AG09319 (cell line): Measurements from ENCODE around the gene EN1.
A peak's percentile ranks its signal among the peaks of the same experiment; 100 is the strongest.

ENCODE experiments used
- DNase-seq: peaks from one replicate; pipeline ENCODE4 v3.0.0-alpha.2; 2010; ENCODE audit warnings: low read depth; ENCODE audit errors: extremely low read depth
- TF ChIP-seq, protein P1 (sequence below): IDR thresholded peaks from 2 replicates; pipeline ENCODE4 v1.5.1; 2011; ENCODE audit warnings: low read depth, mild to moderate bottlenecking, inconsistent platforms, low read length, moderate library complexity

Gene EN1

DNA sequence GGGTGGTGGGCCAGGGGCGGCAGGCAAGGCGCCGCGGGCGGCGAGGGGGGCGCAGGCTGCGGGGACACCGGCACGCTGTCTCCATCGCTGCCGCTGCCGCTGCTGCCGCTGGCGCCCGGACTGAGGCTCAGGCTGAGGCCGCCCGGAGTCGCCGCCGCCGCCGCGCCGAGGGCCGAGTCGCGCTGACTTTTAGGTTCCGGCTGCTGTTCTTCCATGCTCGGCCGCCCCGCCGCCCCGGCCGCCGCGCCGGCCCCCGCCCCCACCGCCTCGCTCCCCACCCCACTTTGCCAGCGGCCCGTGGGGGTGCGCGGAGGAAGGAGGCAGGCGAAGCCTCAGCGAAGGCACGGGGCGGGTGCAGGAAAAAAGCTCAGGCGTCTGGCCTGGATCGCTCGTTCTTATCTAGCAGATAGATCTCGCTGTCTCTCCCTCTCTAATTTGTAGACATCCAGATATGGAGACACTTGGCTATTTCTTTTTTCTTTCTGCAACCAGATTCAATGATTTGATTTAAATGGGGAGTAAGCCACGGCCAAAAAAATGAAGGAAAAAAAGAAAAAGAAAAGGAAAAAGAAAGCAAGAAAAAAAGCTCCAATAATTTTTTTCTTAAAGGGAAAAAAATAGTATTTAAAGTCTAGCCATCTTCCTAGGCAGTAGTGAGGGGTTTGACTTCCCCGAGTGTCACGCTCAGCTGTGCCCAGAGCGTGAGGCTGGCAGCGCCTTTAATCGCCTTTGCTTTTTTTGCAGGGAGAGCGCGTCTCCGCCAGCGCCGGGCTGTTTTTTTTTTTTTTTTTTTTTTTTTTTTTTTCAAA lies at the start of gene EN1:
Gene EN1, minus strand, starts transcription at position 696 of the 809 bp plus-strand sequence. Its CDS starts 481 bp downstream, at position 215.
- TF ChIP-seq, protein P1, sequence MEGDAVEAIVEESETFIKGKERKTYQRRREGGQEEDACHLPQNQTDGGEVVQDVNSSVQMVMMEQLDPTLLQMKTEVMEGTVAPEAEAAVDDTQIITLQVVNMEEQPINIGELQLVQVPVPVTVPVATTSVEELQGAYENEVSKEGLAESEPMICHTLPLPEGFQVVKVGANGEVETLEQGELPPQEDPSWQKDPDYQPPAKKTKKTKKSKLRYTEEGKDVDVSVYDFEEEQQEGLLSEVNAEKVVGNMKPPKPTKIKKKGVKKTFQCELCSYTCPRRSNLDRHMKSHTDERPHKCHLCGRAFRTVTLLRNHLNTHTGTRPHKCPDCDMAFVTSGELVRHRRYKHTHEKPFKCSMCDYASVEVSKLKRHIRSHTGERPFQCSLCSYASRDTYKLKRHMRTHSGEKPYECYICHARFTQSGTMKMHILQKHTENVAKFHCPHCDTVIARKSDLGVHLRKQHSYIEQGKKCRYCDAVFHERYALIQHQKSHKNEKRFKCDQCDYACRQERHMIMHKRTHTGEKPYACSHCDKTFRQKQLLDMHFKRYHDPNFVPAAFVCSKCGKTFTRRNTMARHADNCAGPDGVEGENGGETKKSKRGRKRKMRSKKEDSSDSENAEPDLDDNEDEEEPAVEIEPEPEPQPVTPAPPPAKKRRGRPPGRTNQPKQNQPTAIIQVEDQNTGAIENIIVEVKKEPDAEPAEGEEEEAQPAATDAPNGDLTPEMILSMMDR, result no peak
- no peak for DNase-seq

DNA sequence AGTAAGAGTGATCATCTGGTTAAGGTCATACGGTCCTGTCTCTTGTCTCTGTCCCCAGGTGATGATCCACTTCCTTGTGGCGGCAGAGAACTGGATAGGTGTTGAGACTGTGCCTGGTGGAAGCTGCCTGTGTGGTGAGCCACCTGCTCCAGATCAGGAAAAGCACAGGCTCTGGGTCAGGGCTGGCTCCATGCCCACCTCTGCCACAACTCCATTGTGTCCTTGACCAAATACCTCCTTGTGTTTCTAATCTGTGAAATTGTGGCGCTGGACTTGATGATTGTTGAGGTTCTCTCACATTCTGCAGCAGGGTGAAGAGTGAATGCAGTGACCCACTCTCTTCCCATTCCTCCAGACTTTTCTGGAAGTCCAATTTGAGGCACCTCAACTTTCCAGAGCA lies 45.7 kb upstream of the EN1 start:
- TF ChIP-seq, protein P1, result no peak
- no peak for DNase-seq

DNA sequence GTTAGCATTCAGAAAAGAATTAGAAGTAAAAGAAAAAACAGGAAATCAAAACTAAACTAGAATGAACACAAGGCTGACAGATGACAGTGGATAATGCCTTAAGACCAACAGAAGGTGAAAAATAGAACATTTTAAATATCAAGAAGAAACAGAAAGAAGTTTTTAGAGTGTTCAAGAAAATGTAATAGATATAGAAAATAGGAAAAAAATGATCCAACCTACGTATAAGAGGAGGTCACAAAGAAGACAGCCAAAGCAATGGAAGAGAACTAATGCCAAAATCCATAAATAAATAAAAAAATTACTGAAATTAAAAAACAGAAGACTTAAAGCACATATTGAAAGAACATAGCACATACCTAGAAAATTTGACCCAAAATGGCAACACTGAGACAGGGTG lies 42.5 kb upstream of the EN1 start:
- no peak for DNase-seq
- TF ChIP-seq, protein P1, result no peak

DNA sequence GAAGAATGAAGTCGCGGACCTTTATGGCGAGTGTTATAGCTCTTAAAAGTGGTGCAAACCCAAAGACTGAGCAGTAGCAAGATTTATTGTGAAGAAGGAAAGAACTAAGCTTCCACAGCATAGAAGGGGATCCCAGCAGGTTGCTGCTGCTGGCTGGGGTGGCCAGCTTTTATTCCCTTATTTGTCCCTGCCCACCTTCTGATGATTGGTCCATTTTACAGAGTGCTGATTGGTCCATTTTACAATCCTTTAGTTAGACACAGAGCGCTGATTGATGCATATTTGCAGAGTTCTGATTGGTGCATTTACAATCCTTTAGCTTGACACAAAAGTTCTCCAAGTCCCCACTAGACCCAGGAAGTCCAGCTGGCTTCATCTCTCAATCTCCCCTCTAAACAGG lies 36.3 kb upstream of the EN1 start:
- TF ChIP-seq, protein P1, result no peak

DNA sequence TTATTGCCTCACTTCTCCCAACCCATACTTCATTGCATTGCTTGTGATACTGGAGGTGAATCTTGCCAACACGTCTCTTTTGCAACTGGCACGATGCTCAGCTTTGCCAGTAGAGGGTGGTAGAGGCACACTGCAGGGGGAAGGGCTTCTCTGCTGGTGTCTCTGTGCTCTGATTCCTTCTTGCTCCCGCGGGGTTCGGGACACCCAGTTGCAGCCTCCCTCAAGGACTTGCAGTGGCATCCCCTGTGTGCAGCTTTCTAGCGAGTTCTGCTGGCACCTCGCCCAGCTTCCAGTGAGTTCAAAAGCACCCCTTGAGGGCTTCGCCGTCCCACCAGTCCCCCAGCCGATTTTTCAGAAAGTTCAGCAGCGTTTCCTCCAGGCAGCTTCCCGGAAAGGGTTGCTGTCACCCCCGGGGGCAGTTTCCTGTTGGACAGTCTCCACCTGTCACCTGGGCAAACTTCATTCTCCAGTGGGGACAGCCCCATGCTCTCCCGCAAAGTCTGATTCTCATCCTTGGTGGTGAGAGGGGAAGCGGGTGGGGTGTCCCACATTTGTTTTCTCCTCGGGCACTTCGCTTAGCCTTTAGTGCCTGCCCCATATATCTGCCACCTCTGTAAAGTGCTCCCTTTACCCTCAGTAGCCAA lies 35.4 kb upstream of the EN1 start:
- DNase-seq, result peak; percentile 10
- TF ChIP-seq, protein P1, result peak; percentile 95

More for the DNA sequence above, 36.3 kb upstream of the EN1 start:
- DNase-seq, result no peak

DNA sequence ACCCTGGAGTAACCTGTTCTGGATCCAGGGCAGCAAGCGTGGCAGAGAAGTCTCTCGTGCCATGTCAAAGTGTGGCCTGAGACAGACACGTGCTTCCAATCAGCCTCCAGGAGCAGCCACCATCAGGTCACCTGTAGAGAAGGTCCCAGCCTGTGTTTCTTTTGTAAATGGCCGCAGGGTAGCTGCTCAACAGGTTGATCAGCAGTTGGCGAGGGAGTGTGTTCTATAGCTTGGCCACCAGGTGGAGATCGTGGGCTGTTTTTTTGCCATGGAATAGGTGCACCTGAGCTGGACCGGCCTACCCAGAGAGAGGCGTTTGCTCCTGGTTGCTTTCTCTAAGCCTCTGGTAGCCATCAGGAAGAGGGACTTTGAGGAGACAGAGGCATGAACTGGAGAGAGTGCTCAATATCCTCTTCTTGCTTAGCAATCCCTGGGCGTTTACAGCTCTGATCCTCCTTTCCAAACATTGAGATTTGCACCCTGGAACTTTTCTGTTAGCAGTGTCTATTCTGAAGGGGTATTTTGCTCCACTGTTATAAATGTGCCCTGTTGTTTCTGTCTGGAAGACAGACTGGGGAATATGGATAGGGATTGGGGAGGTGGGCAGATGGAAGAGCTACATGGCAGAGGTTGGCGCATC lies 34.2 kb upstream of the EN1 start:
- no peak for DNase-seq
- TF ChIP-seq, protein P1, result peak; percentile 81

DNA sequence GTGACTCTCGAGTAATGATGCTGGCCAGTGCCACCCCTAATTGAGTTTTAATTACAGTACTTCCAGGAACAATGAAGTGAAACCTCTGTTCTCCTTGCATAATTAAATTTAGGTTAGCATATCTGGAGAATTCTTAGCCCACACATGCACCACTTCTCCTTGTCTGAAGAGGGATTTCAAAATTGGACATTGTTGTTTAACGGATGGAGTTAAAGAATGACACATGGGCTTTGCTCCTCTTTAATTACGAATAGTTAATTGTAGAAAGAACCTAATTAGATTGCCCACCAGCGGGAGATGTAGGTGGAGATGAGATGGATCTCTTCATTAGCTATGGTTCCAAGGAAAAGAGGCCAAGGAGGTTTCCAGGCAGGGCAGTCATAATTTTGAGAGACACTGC lies 33.1 kb upstream of the EN1 start:
- DNase-seq, result no peak
- TF ChIP-seq, protein P1, result no peak
